ENCODE results near the gene GBGT1. TPM values are rescaled to one million over a fixed set of nuclear protein-coding genes. Genes with fewer than 3 reads are reported as not detected.

GBGT1 gene
- total and polyA plus RNA-seq, 9 of the 15 experiments (the other 6 are each of a cell fraction or from before 2014, with no cell fraction given) = 0.55 to 25.8 (median 13.7) TPM

DNA sequence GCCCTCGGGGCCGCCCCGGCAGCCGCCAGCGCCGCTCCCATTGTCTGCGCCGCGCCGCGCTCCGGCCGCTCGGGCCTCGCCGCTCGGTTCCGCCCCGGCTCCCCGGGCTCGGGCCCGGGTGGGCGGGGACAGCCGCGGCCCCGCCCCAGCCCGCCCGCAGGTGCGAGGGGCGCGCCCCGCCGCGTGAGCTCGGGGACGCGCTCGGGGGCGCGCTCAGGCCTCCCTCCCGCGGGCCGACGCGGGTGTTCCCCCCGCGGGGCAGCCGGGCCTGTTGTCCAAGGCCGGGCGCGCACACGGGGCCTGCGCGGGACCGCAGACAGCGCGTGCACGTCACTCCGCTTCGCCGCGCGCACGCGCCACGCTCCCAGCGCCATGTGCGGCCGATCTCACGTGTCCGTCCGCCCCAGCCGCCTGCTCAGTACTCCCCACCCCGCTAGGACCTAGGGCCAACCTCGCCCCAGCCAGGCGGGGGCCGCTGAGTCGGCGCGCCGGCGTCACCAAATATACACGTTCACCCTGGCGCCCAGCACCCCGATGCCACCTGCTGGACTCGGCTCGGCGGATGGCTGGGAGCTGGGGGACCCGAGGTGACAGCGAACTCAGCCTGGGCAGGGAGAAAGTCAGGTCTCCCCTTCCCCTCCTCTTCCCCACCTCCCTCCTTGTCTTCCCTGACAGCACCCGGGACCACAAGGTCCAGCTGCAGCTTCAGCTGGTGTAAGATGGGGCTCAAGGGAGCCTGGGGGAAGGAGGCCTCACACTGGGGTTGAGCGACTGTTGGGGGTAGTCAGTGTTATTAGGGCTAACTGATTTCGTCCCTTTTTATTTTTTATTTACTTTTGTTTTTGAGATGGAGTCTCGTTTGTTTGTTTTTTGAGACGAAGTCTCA lies 14.3 kb downstream of the GBGT1 start (continued):
- TF ChIP-seq ZNF445 (CRISPR knock-in tag; IDR thresholded peaks at IDR 0.05; ENCODE audit: low read depth) (no peak), FOSL1 (tag; conservative IDR thresholded peaks at IDR 0.05) (peak; percentile 53), ZKSCAN3 (CRISPR knock-in tag; IDR thresholded peaks at IDR 0.05) (no peak), FUS (optimal IDR thresholded peaks at IDR 0.05; ENCODE audit: low read depth, low read length) (peak; percentile 80), NUFIP1 (IDR thresholded peaks at IDR 0.05; ENCODE audit: partially characterized antibody) (no peak), CBFB (CRISPR knock-in tag; IDR thresholded peaks at IDR 0.05) (no peak), ZNF79 (CRISPR knock-in tag; IDR thresholded peaks at IDR 0.05; ENCODE audit: low read depth) (no peak), BDP1 (IDR thresholded peaks at IDR 0.05; ENCODE audit: insufficient read depth, insufficient read length) (no peak), FOXK2 (conservative IDR thresholded peaks at IDR 0.05 in 1 of 2, IDR thresholded peaks at IDR 0.05 in 1 of 2; ENCODE audit: low read depth in 2 of 2) (peak in 1 of 2 experiments; percentile 51; a peak in 1 of 4 replicates), HMG20A (CRISPR knock-in tag; conservative IDR thresholded peaks at IDR 0.05) (no peak), XRCC3 (IDR thresholded peaks at IDR 0.05) (no peak), HNRNPH1 (optimal IDR thresholded peaks at IDR 0.05; ENCODE audit: low read depth, low read length) (no peak), GTF2A2 (tag; IDR thresholded peaks at IDR 0.05) (no peak), PHF8 (IDR thresholded peaks at IDR 0.05; ENCODE audit: borderline replicate concordance, low read length) (peak; percentile 60; the same call in 1 of the 2 replicates), ZFP30 (CRISPR knock-in tag; IDR thresholded peaks at IDR 0.05; ENCODE audit: borderline replicate concordance) (no peak), GTF2E2 (tag; IDR thresholded peaks at IDR 0.05) (no peak), POLR2G (IDR thresholded peaks at IDR 0.05; ENCODE audit: low read depth, low read length) (peak; percentile 90), XRCC4 (IDR thresholded peaks at IDR 0.05; ENCODE audit: extremely low read depth, insufficient read depth, insufficient read length) (no peak), ZNF644 (tag; IDR thresholded peaks at IDR 0.05; ENCODE audit: low read depth) (peak; percentile 97)
- TF ChIP-seq, protein P1, sequence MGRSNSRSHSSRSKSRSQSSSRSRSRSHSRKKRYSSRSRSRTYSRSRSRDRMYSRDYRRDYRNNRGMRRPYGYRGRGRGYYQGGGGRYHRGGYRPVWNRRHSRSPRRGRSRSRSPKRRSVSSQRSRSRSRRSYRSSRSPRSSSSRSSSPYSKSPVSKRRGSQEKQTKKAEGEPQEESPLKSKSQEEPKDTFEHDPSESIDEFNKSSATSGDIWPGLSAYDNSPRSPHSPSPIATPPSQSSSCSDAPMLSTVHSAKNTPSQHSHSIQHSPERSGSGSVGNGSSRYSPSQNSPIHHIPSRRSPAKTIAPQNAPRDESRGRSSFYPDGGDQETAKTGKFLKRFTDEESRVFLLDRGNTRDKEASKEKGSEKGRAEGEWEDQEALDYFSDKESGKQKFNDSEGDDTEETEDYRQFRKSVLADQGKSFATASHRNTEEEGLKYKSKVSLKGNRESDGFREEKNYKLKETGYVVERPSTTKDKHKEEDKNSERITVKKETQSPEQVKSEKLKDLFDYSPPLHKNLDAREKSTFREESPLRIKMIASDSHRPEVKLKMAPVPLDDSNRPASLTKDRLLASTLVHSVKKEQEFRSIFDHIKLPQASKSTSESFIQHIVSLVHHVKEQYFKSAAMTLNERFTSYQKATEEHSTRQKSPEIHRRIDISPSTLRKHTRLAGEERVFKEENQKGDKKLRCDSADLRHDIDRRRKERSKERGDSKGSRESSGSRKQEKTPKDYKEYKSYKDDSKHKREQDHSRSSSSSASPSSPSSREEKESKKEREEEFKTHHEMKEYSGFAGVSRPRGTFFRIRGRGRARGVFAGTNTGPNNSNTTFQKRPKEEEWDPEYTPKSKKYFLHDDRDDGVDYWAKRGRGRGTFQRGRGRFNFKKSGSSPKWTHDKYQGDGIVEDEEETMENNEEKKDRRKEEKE (IDR thresholded peaks at IDR 0.05; ENCODE audit: borderline replicate concordance in 1 of 2, control insufficient read depth in 1 of 2, low read depth in 2 of 2, low read length in 1 of 2) = no peak
- TF ChIP-seq, protein P2, sequence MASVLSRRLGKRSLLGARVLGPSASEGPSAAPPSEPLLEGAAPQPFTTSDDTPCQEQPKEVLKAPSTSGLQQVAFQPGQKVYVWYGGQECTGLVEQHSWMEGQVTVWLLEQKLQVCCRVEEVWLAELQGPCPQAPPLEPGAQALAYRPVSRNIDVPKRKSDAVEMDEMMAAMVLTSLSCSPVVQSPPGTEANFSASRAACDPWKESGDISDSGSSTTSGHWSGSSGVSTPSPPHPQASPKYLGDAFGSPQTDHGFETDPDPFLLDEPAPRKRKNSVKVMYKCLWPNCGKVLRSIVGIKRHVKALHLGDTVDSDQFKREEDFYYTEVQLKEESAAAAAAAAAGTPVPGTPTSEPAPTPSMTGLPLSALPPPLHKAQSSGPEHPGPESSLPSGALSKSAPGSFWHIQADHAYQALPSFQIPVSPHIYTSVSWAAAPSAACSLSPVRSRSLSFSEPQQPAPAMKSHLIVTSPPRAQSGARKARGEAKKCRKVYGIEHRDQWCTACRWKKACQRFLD (CRISPR knock-in tag; IDR thresholded peaks at IDR 0.05) = peak; percentile 99
- TF ChIP-seq, protein P3, sequence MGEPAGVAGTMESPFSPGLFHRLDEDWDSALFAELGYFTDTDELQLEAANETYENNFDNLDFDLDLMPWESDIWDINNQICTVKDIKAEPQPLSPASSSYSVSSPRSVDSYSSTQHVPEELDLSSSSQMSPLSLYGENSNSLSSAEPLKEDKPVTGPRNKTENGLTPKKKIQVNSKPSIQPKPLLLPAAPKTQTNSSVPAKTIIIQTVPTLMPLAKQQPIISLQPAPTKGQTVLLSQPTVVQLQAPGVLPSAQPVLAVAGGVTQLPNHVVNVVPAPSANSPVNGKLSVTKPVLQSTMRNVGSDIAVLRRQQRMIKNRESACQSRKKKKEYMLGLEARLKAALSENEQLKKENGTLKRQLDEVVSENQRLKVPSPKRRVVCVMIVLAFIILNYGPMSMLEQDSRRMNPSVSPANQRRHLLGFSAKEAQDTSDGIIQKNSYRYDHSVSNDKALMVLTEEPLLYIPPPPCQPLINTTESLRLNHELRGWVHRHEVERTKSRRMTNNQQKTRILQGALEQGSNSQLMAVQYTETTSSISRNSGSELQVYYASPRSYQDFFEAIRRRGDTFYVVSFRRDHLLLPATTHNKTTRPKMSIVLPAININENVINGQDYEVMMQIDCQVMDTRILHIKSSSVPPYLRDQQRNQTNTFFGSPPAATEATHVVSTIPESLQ (CRISPR knock-in tag; IDR thresholded peaks at IDR 0.05) = no peak

Measured in K562 (cell line).